ENCODE measurements around the gene PIERCE2. TPM values are rescaled to one million over a fixed set of nuclear protein-coding genes. Genes with fewer than 3 reads are reported as not detected.
"Not testable (repeated sequence)": the region's sequence is repeated elsewhere in the genome, so short reads cannot be mapped to it uniquely, and the experiment has no call there.

PIERCE2 gene
- total RNA-seq, 1 experiment from 2014 or later, result 0.44 TPM

DNA sequence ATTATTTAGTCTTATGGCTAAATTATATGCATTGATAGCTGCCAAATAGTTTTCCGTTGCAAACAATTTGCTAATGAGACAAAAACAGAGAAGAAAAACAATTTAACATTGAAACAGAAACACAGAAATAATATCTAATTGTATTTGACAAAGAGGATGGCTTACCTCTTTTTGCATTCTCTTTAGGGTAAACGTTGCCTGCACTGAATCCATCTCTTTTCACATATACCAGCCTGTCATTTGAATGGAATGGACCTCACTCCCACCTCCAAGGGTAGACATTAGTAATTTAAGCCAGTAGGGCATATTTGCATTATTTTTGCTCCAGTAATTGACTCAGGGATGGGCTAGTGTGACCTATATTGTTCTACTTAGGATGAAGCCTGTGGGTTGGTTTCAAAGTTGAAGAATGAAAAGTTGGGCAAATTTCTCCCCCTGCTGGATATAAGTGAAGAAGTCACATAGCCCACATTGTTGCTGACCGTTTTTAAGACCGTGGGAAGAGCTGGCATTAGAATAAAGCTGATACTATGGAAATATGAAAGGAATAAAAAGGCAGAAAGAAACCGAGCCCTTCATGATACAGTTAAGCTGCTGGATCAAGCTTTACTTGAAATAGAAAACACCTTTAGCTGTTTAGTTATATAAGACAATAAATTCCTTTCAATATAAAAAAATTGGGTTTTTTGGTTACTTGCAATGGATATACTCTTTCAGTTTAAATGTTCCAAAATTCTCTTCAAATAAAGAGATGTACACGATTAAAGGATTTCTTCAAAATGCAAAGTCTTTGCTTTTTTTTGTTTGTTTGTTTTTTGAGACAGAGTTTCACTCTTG, 26.9 kb downstream of the PIERCE2 start:
- Mint-ChIP-seq H3K36me3 (ENCODE audit: insufficient read depth in 1 of 3, low read depth in 3 of 3) (no peaks in the 10 kb centered on the region; a peak in 1 of 7 replicates), H3K4me1 (no peaks in the 10 kb centered on the region), H3K27me3 (ENCODE audit: low read depth) (no peaks in the 10 kb centered on the region), H3K9me3 (peaks cover 2 to 3% of the 10 kb centered on the region in 2 experiments; a peak in 2 of 5 replicates), H3K4me3 (no peak overlapping the region), H3K27ac (no peak overlapping the region)
- H4K8ac ChIP-seq (replicated peaks; ENCODE audit: insufficient read length, low read depth, low read length), result no peak overlapping the region
- no peak overlapping the region for H3K4ac ChIP-seq (ENCODE audit: low read depth, low read length)
- H3K14ac ChIP-seq (ENCODE audit: insufficient read depth, low read length), result no peak overlapping the region
- no peak overlapping the region for H3K23ac ChIP-seq (ENCODE audit: insufficient read length, low read depth, low read length)
- no CpG with 5 or more reads among the region's 6 CpGs for WGBS (ENCODE audit: extremely low coverage, insufficient read length, low lambda C conversion rate)
- H2BK120ac ChIP-seq (ENCODE audit: low read depth, low read length, poor library complexity, severe bottlenecking), result no peak overlapping the region
- TF ChIP-seq, protein P1, sequence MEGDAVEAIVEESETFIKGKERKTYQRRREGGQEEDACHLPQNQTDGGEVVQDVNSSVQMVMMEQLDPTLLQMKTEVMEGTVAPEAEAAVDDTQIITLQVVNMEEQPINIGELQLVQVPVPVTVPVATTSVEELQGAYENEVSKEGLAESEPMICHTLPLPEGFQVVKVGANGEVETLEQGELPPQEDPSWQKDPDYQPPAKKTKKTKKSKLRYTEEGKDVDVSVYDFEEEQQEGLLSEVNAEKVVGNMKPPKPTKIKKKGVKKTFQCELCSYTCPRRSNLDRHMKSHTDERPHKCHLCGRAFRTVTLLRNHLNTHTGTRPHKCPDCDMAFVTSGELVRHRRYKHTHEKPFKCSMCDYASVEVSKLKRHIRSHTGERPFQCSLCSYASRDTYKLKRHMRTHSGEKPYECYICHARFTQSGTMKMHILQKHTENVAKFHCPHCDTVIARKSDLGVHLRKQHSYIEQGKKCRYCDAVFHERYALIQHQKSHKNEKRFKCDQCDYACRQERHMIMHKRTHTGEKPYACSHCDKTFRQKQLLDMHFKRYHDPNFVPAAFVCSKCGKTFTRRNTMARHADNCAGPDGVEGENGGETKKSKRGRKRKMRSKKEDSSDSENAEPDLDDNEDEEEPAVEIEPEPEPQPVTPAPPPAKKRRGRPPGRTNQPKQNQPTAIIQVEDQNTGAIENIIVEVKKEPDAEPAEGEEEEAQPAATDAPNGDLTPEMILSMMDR (conservative IDR thresholded peaks at IDR 0.05), result peak; percentile 69
- H4K20me1 ChIP-seq (ENCODE audit: control insufficient read depth, insufficient read depth, insufficient read length), result no peaks in the 10 kb centered on the region
- no peaks in the 10 kb centered on the region for H3K9me3 ChIP-seq (ENCODE audit: control insufficient read depth, low read depth, low read length)
- H3K9ac ChIP-seq (ENCODE audit: extremely low read depth, insufficient read length, low read length), result no peak overlapping the region
- no peak overlapping the region for H4K91ac ChIP-seq (ENCODE audit: insufficient read length, low read depth, low read length)
- no peak overlapping the region for H2BK12ac ChIP-seq (ENCODE audit: insufficient read length, low read depth, low read length)
- no peak overlapping the region for H2BK5ac ChIP-seq (ENCODE audit: insufficient read length, low read length)
- no peak overlapping the region for H2AFZ ChIP-seq (ENCODE audit: low read length)
- H3K27me3 ChIP-seq (ENCODE audit: insufficient read depth, low read length), result no peaks in the 10 kb centered on the region
- H2AK5ac ChIP-seq (ENCODE audit: insufficient read length, low read length), result no peak overlapping the region
- H4K5ac ChIP-seq (ENCODE audit: insufficient read length, low read depth, low read length), result no peak overlapping the region
- H2BK20ac ChIP-seq (ENCODE audit: low read depth, low read length, poor library complexity, severe bottlenecking), result no peak overlapping the region
- no peak overlapping the region for H2BK15ac ChIP-seq (ENCODE audit: low read depth, low read length)
- H3K79me2 ChIP-seq (ENCODE audit: insufficient read depth, low read length), result no peaks in the 10 kb centered on the region
- H3T11ph ChIP-seq (ENCODE audit: low read length), result no peak overlapping the region
- H3K4me1 ChIP-seq (ENCODE audit: insufficient read depth, low read length), result no peaks in the 10 kb centered on the region
- no peaks in the 10 kb centered on the region for H3K23me2 ChIP-seq (ENCODE audit: insufficient read length, low read depth, low read length, poor library complexity, severe bottlenecking)
- H3K4me2 ChIP-seq (ENCODE audit: insufficient read depth, insufficient read length, low read length), result no peak overlapping the region
- no peaks in the 10 kb centered on the region for H3K79me1 ChIP-seq (ENCODE audit: insufficient read depth, low read depth, low read length, poor library complexity, severe bottlenecking)
- DNase-seq, result no peak
- H3K18ac ChIP-seq (ENCODE audit: insufficient read length, low read depth, low read length), result no peak overlapping the region
- no peak overlapping the region for H3K27ac ChIP-seq (ENCODE audit: insufficient read length, low read depth, low read length)
- no peak overlapping the region for H3K56ac ChIP-seq (ENCODE audit: insufficient read length, low read depth, low read length)

DNA sequence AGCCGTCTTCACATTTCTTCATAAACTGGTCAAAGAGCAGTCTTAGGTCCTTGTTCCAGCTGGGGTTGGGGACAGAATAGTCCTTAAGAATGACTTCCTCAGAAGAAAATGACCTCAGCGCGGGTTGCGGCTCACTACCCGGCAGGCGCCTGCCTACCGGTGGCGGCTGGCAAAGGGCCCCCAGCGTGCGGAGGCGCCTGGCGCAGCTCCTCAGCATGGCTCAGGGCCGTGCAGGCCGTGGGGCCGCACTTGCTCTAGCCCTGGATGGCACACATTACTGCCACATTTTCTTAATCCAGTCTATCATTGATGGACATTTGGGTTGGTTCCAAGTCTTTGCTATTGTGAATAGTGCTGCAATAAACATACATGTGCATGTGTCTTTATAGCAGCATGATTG, 34.8 kb downstream of the PIERCE2 start:
- not testable (repeated sequence) for H3K56ac ChIP-seq (ENCODE audit: insufficient read length, low read depth, low read length); H4K91ac ChIP-seq (ENCODE audit: insufficient read length, low read depth, low read length); H2BK15ac ChIP-seq (ENCODE audit: low read depth, low read length); H3K4me3 Mint-ChIP-seq; H4K20me1 ChIP-seq (ENCODE audit: control insufficient read depth, insufficient read depth, insufficient read length); H3K23me2 ChIP-seq (ENCODE audit: insufficient read length, low read depth, low read length, poor library complexity, severe bottlenecking); H3K79me1 ChIP-seq (ENCODE audit: insufficient read depth, low read depth, low read length, poor library complexity, severe bottlenecking); H3K18ac ChIP-seq (ENCODE audit: insufficient read length, low read depth, low read length); H2AFZ ChIP-seq (ENCODE audit: low read length); H3K27ac ChIP-seq (ENCODE audit: insufficient read length, low read depth, low read length); H3K4me2 ChIP-seq (ENCODE audit: insufficient read depth, insufficient read length, low read length); DNase-seq; H3K27me3 ChIP-seq (ENCODE audit: insufficient read depth, low read length); H3K9ac ChIP-seq (ENCODE audit: extremely low read depth, insufficient read length, low read length); H2BK5ac ChIP-seq (ENCODE audit: insufficient read length, low read length); H2BK120ac ChIP-seq (ENCODE audit: low read depth, low read length, poor library complexity, severe bottlenecking); H3K4me1 ChIP-seq (ENCODE audit: insufficient read depth, low read length); H3K79me2 ChIP-seq (ENCODE audit: insufficient read depth, low read length); H2BK12ac ChIP-seq (ENCODE audit: insufficient read length, low read depth, low read length); H2AK5ac ChIP-seq (ENCODE audit: insufficient read length, low read length); H4K8ac ChIP-seq (replicated peaks; ENCODE audit: insufficient read length, low read depth, low read length); H3K27ac Mint-ChIP-seq; H3K4me1 Mint-ChIP-seq; H3T11ph ChIP-seq (ENCODE audit: low read length); H3K9me3 ChIP-seq (ENCODE audit: control insufficient read depth, low read depth, low read length); H2BK20ac ChIP-seq (ENCODE audit: low read depth, low read length, poor library complexity, severe bottlenecking); H3K4ac ChIP-seq (ENCODE audit: low read depth, low read length); H3K14ac ChIP-seq (ENCODE audit: insufficient read depth, low read length); H3K23ac ChIP-seq (ENCODE audit: insufficient read length, low read depth, low read length); H4K5ac ChIP-seq (ENCODE audit: insufficient read length, low read depth, low read length); H3K27me3 Mint-ChIP-seq (ENCODE audit: low read depth)
- WGBS (ENCODE audit: extremely low coverage, insufficient read length, low lambda C conversion rate), result no CpG with 5 or more reads among the region's 15 CpGs
- H3K9me3 Mint-ChIP-seq, result peaks cover 33 to 48% of the 10 kb centered on the region in 2 experiments
- peaks cover 6 to 19% (median 15%) of the 10 kb centered on the region in 3 experiments; a peak in 6 of 7 replicates for H3K36me3 Mint-ChIP-seq (ENCODE audit: insufficient read depth in 1 of 3, low read depth in 3 of 3)
